ENCODE measurements around the gene SHISA9. TPM values are rescaled to one million over a fixed set of nuclear protein-coding genes. Genes with fewer than 3 reads are reported as not detected.

SHISA9 gene
- polyA plus RNA-seq, 1 of the 3 experiments (the other 2 are of a cell fraction): 0.02 TPM

- TF ChIP-seq ZBTB33 (IDR thresholded peaks at IDR 0.05; ENCODE audit: borderline replicate concordance, low read depth) (no peak), ELF1 (IDR thresholded peaks at IDR 0.05) (no peak), USF2 (IDR thresholded peaks at IDR 0.05; ENCODE audit: borderline replicate concordance, low read depth, low read length) (no peak)
Measured at GRCh38 chr16:13168091-13168572, 266.7 kb downstream of the SHISA9 start (continued).

GRCh38 chr16:13171313-13171712 is 269.9 kb downstream of the SHISA9 start:
- CTCF ChIA-PET: no interaction called here
- POLR2A ChIA-PET: no interaction called here
- H3K4me3 ChIP-seq (ENCODE audit: low read depth in 2 of 2, low read length in 1 of 2): no peak overlapping the region

More at GRCh38 chr16:13171313-13171712, 269.9 kb downstream of the SHISA9 start:
- Histone ChIP-seq H3K9me3 (no peaks in the 10 kb centered on the region), H3F3A (replicated peaks; ENCODE audit: insufficient read depth) (no peaks in the 10 kb centered on the region), H3K36me3 (replicated peaks in 1 of 2; ENCODE audit: control insufficient read depth in 1 of 2, insufficient read depth in 2 of 2, low read length in 1 of 2) (no peaks in the 10 kb centered on the region), H3K4me1 (ENCODE audit: control insufficient read depth in 1 of 2, insufficient read depth in 2 of 2, low read depth in 1 of 2, low read length in 1 of 2) (no peaks in the 10 kb centered on the region), H2AFZ (ENCODE audit: low read depth) (no peak overlapping the region), H3K9ac (no peak overlapping the region), H3K4me2 (no peak overlapping the region), H3K79me2 (ENCODE audit: insufficient read depth) (no peaks in the 10 kb centered on the region), H3K27ac (ENCODE audit: low read depth in 2 of 2, low read length in 1 of 2) (no peak overlapping the region), H4K20me1 (ENCODE audit: insufficient read depth) (no peaks in the 10 kb centered on the region), H3K9me2 (no peaks in the 10 kb centered on the region), H3K27me3 (ENCODE audit: insufficient read depth) (no peaks in the 10 kb centered on the region)
- WGBS (ENCODE audit: low lambda C conversion rate): 10% methylated on average over 4 of the region's 4 CpGs
- DNase-seq: no peak
- no peak for TF ChIP-seq FOXJ3 (CRISPR knock-in tag; IDR thresholded peaks at IDR 0.05)
- TF ChIP-seq USF1 (IDR thresholded peaks at IDR 0.05; ENCODE audit: borderline replicate concordance, low read depth): no peak
- no peak for TF ChIP-seq CHD2 (IDR thresholded peaks at IDR 0.05; ENCODE audit: low read length, partially characterized antibody)
- TF ChIP-seq IRF3 (IDR thresholded peaks at IDR 0.05; ENCODE audit: low read depth, low read length): no peak
- TF ChIP-seq REST (IDR thresholded peaks at IDR 0.05; ENCODE audit: low read depth, low read length): no peak
- TF ChIP-seq PBX3 (IDR thresholded peaks at IDR 0.05): no peak
- TF ChIP-seq RAD21 (IDR thresholded peaks at IDR 0.05; ENCODE audit: low read length): no peak
- no peak for TF ChIP-seq ZBTB33 (IDR thresholded peaks at IDR 0.05; ENCODE audit: borderline replicate concordance, low read depth)
- TF ChIP-seq SIN3A (IDR thresholded peaks at IDR 0.05; ENCODE audit: borderline replicate concordance, low read depth, low read length): no peak
- TF ChIP-seq POLR2AphosphoS5 (IDR thresholded peaks at IDR 0.05; ENCODE audit: low read depth, low read length): no peak
- TF ChIP-seq MAX (IDR thresholded peaks at IDR 0.05; ENCODE audit: low read depth): no peak
- no peak for TF ChIP-seq CTCF (IDR thresholded peaks at IDR 0.05)
- TF ChIP-seq GABPA (IDR thresholded peaks at IDR 0.05; ENCODE audit: low read depth): no peak
- TF ChIP-seq NFIC (IDR thresholded peaks at IDR 0.05; ENCODE audit: borderline replicate concordance): no peak

Measured in SK-N-SH (cell line).